ENCODE measurements around the gene FBXL16.

FBXL16 gene

GRCh38 chr16:706189-707061, 824 bp upstream of the FBXL16 start:
- H2BK120ac ChIP-seq (ENCODE audit: low read depth, low read length), result no peak overlapping the region
- no peak overlapping the region for H3K23ac ChIP-seq (ENCODE audit: low read length)
- no peaks in the 10 kb centered on the region for H3K36me3 ChIP-seq (ENCODE audit: control insufficient read depth, insufficient read depth, low read length)
- H3K4me2 ChIP-seq (ENCODE audit: low read length), result no peak overlapping the region
- H2BK15ac ChIP-seq (replicated peaks; ENCODE audit: low read depth), result no peak overlapping the region
- no peaks in the 10 kb centered on the region for H3K4me1 ChIP-seq (ENCODE audit: control insufficient read depth, low read depth, low read length)
- peaks cover 32% of the 10 kb centered on the region for H3K27me3 ChIP-seq (ENCODE audit: insufficient read depth, low read length, poor library complexity)
- no peak overlapping the region for H3K4ac ChIP-seq (ENCODE audit: low read depth, low read length)
- H3K27ac ChIP-seq (ENCODE audit: low read depth, low read length), result no peak overlapping the region
- H4K8ac ChIP-seq (ENCODE audit: low read depth, low read length), result no peak overlapping the region
- WGBS (ENCODE audit: extremely low coverage, insufficient coverage, low lambda C conversion rate), result no CpG with 5 or more reads among the region's 49 CpGs
- no peak overlapping the region for H2AK5ac ChIP-seq (ENCODE audit: low read length)
- DNase-seq, result no peak
- H3K79me1 ChIP-seq (ENCODE audit: low read length), result no peaks in the 10 kb centered on the region
- no peak overlapping the region for H3K9ac ChIP-seq (ENCODE audit: low read length)
- H3K79me2 ChIP-seq (ENCODE audit: control insufficient read depth, insufficient read depth, low read length), result no peaks in the 10 kb centered on the region
- no peak overlapping the region for H2BK5ac ChIP-seq (ENCODE audit: low read length)
- no peak overlapping the region for H4K5ac ChIP-seq (ENCODE audit: low read length)
- no peak overlapping the region for H3K56ac ChIP-seq (ENCODE audit: low read length)
- no peak overlapping the region for H3K18ac ChIP-seq (ENCODE audit: low read length)
- no peak overlapping the region for H3K4me3 ChIP-seq (ENCODE audit: low read length)

GRCh38 chr16:704552-705380, 835 bp downstream of the FBXL16 start:
- H3K4ac ChIP-seq (ENCODE audit: low read depth, low read length), result no peak overlapping the region
- H3K9ac ChIP-seq (ENCODE audit: low read length), result no peak overlapping the region
- H3K4me2 ChIP-seq (ENCODE audit: low read length), result no peak overlapping the region
- no peak overlapping the region for H3K56ac ChIP-seq (ENCODE audit: low read length)
- H4K8ac ChIP-seq (ENCODE audit: low read depth, low read length), result no peak overlapping the region
- no peak overlapping the region for H3K23ac ChIP-seq (ENCODE audit: low read length)
- H4K5ac ChIP-seq (ENCODE audit: low read length), result no peak overlapping the region
- H3K4me3 ChIP-seq (ENCODE audit: low read length), result no peak overlapping the region
- DNase-seq, result no peak
- no CpG with 5 or more reads among the region's 50 CpGs for WGBS (ENCODE audit: extremely low coverage, insufficient coverage, low lambda C conversion rate)
- H3K4me1 ChIP-seq (ENCODE audit: control insufficient read depth, low read depth, low read length), result no peaks in the 10 kb centered on the region
- H3K79me2 ChIP-seq (ENCODE audit: control insufficient read depth, insufficient read depth, low read length), result no peaks in the 10 kb centered on the region
- H3K27me3 ChIP-seq (ENCODE audit: insufficient read depth, low read length, poor library complexity), result peaks cover 38% of the 10 kb centered on the region
- H3K36me3 ChIP-seq (ENCODE audit: control insufficient read depth, insufficient read depth, low read length), result no peaks in the 10 kb centered on the region
- H3K18ac ChIP-seq (ENCODE audit: low read length), result no peak overlapping the region
- H2AK5ac ChIP-seq (ENCODE audit: low read length), result no peak overlapping the region
- no peak overlapping the region for H3K27ac ChIP-seq (ENCODE audit: low read depth, low read length)
- no peak overlapping the region for H2BK15ac ChIP-seq (replicated peaks; ENCODE audit: low read depth)
- H3K79me1 ChIP-seq (ENCODE audit: low read length), result no peaks in the 10 kb centered on the region
- no peak overlapping the region for H2BK120ac ChIP-seq (ENCODE audit: low read depth, low read length)
- H2BK5ac ChIP-seq (ENCODE audit: low read length), result no peak overlapping the region

- Histone ChIP-seq H3K36me3 (ENCODE audit: control insufficient read depth, insufficient read depth, low read length) (no peaks in the 10 kb centered on the region), H2BK120ac (ENCODE audit: low read depth, low read length) (no peak overlapping the region), H3K4me3 (ENCODE audit: low read length) (no peak overlapping the region), H3K56ac (ENCODE audit: low read length) (no peak overlapping the region), H3K4me1 (ENCODE audit: control insufficient read depth, low read depth, low read length) (no peaks in the 10 kb centered on the region), H3K4ac (ENCODE audit: low read depth, low read length) (no peak overlapping the region), H3K79me1 (ENCODE audit: low read length) (no peaks in the 10 kb centered on the region), H4K8ac (ENCODE audit: low read depth, low read length) (no peak overlapping the region), H2BK15ac (replicated peaks; ENCODE audit: low read depth) (no peak overlapping the region), H3K18ac (ENCODE audit: low read length) (no peak overlapping the region), H2AK5ac (ENCODE audit: low read length) (no peak overlapping the region), H3K23ac (ENCODE audit: low read length) (no peak overlapping the region), H2BK5ac (ENCODE audit: low read length) (no peak overlapping the region), H3K27me3 (ENCODE audit: insufficient read depth, low read length, poor library complexity) (peaks cover 40% of the 10 kb centered on the region), H3K9ac (ENCODE audit: low read length) (no peak overlapping the region), H3K79me2 (ENCODE audit: control insufficient read depth, insufficient read depth, low read length) (no peaks in the 10 kb centered on the region), H4K5ac (ENCODE audit: low read length) (no peak overlapping the region), H3K27ac (ENCODE audit: low read depth, low read length) (no peak overlapping the region), H3K4me2 (ENCODE audit: low read length) (no peak overlapping the region)
- no CpG with 5 or more reads among the region's 7 CpGs for WGBS (ENCODE audit: extremely low coverage, insufficient coverage, low lambda C conversion rate)
- DNase-seq, result no peak
Measured at GRCh38 chr16:704047-704446, 1.6 kb downstream of the FBXL16 start.

GRCh38 chr16:703406-703805, 2.2 kb downstream of the FBXL16 start:
- Histone ChIP-seq H3K4me2 (ENCODE audit: low read length) (no peak overlapping the region), H3K36me3 (ENCODE audit: control insufficient read depth, insufficient read depth, low read length) (no peaks in the 10 kb centered on the region), H4K8ac (ENCODE audit: low read depth, low read length) (no peak overlapping the region), H3K18ac (ENCODE audit: low read length) (no peak overlapping the region), H2BK15ac (replicated peaks; ENCODE audit: low read depth) (no peak overlapping the region), H3K23ac (ENCODE audit: low read length) (no peak overlapping the region), H3K4me3 (ENCODE audit: low read length) (no peak overlapping the region), H3K79me2 (ENCODE audit: control insufficient read depth, insufficient read depth, low read length) (no peaks in the 10 kb centered on the region), H2BK120ac (ENCODE audit: low read depth, low read length) (no peak overlapping the region), H3K56ac (ENCODE audit: low read length) (no peak overlapping the region), H3K79me1 (ENCODE audit: low read length) (no peaks in the 10 kb centered on the region), H2BK5ac (ENCODE audit: low read length) (no peak overlapping the region), H3K27ac (ENCODE audit: low read depth, low read length) (no peak overlapping the region), H2AK5ac (ENCODE audit: low read length) (no peak overlapping the region), H4K5ac (ENCODE audit: low read length) (no peak overlapping the region), H3K27me3 (ENCODE audit: insufficient read depth, low read length, poor library complexity) (peaks cover 40% of the 10 kb centered on the region), H3K4ac (ENCODE audit: low read depth, low read length) (no peak overlapping the region), H3K4me1 (ENCODE audit: control insufficient read depth, low read depth, low read length) (no peaks in the 10 kb centered on the region), H3K9ac (ENCODE audit: low read length) (no peak overlapping the region)
- no peak for DNase-seq
- WGBS (ENCODE audit: extremely low coverage, insufficient coverage, low lambda C conversion rate), result no CpG with 5 or more reads among the region's 12 CpGs

- H4K5ac ChIP-seq (ENCODE audit: low read length), result no peak overlapping the region
- no peak overlapping the region for H3K18ac ChIP-seq (ENCODE audit: low read length)
- no peak overlapping the region for H2AK5ac ChIP-seq (ENCODE audit: low read length)
- H3K9ac ChIP-seq (ENCODE audit: low read length), result no peak overlapping the region
- H3K4me3 ChIP-seq (ENCODE audit: low read length), result no peak overlapping the region
- peaks cover 40% of the 10 kb centered on the region for H3K27me3 ChIP-seq (ENCODE audit: insufficient read depth, low read length, poor library complexity)
- no peak overlapping the region for H3K56ac ChIP-seq (ENCODE audit: low read length)
- no peak overlapping the region for H3K4ac ChIP-seq (ENCODE audit: low read depth, low read length)
- H3K27ac ChIP-seq (ENCODE audit: low read depth, low read length), result no peak overlapping the region
- no peak for DNase-seq
- no peaks in the 10 kb centered on the region for H3K4me1 ChIP-seq (ENCODE audit: control insufficient read depth, low read depth, low read length)
- no peak overlapping the region for H3K23ac ChIP-seq (ENCODE audit: low read length)
- H2BK5ac ChIP-seq (ENCODE audit: low read length), result no peak overlapping the region
- WGBS (ENCODE audit: extremely low coverage, insufficient coverage, low lambda C conversion rate), result no CpG with 5 or more reads among the region's 19 CpGs
- no peak overlapping the region for H2BK15ac ChIP-seq (replicated peaks; ENCODE audit: low read depth)
- H2BK120ac ChIP-seq (ENCODE audit: low read depth, low read length), result no peak overlapping the region
- H3K36me3 ChIP-seq (ENCODE audit: control insufficient read depth, insufficient read depth, low read length), result no peaks in the 10 kb centered on the region
- H3K79me1 ChIP-seq (ENCODE audit: low read length), result no peaks in the 10 kb centered on the region
- no peaks in the 10 kb centered on the region for H3K79me2 ChIP-seq (ENCODE audit: control insufficient read depth, insufficient read depth, low read length)
- no peak overlapping the region for H4K8ac ChIP-seq (ENCODE audit: low read depth, low read length)
- no peak overlapping the region for H3K4me2 ChIP-seq (ENCODE audit: low read length)
Measured at GRCh38 chr16:702341-702740, 3.3 kb downstream of the FBXL16 start.

All from mesendoderm (in vitro differentiated cells).